H1 (cell line): ENCODE data around the gene ADAM23.

ENCODE experiments used
- CTCF ChIP-seq, 3 experiments: IDR thresholded peaks; 1 replicate in 2 of 3; 2 replicates in 1 of 3; pipeline versions ENCODE4 v1.5.1 to v1.6.1; 2011; ENCODE audit warnings: low read length in 3 of 3, mild to moderate bottlenecking in 3 of 3, inconsistent platforms in 2 of 3, low read depth in 1 of 3, moderate library complexity in 1 of 3; ENCODE audit not compliant: insufficient read depth in 1 of 3; ENCODE audit errors: control extremely low read depth in 1 of 3
- EGR1 ChIP-seq: IDR thresholded peaks from 2 replicates; pipeline ENCODE4 v1.6.1; 2011; ENCODE audit warnings: low read depth, low read length, borderline replicate concordance
- EP300 ChIP-seq, 2 experiments: IDR thresholded peaks; 1 replicate in 1 of 2; 2 replicates in 1 of 2; pipeline ENCODE4 v1.6.1; 2011 to 2012; ENCODE audit warnings: low read depth in 2 of 2, low read length in 2 of 2, mild to moderate bottlenecking in 2 of 2, borderline replicate concordance in 1 of 2, inconsistent platforms in 1 of 2, moderate library complexity in 1 of 2
- FOSL1 ChIP-seq: IDR thresholded peaks from 2 replicates; pipeline ENCODE4 v1.6.1; 2011; ENCODE audit warnings: mild to moderate bottlenecking, low read depth, low read length, moderate library complexity; ENCODE audit not compliant: insufficient read depth
- JUN ChIP-seq: IDR thresholded peaks from 2 replicates; pipeline ENCODE4 v1.6.1; 2011; ENCODE audit warnings: low read depth, mild to moderate bottlenecking, improper control_type of control experiment, low read length
- NRF1 ChIP-seq: IDR thresholded peaks from 2 replicates; pipeline ENCODE4 v1.6.1; 2011; ENCODE audit warnings: mild to moderate bottlenecking, low read depth, low read length, improper control_type of control experiment
- POLR2A ChIP-seq, 2 experiments: IDR thresholded peaks; 1 replicate in 1 of 2; 2 replicates in 1 of 2; pipeline ENCODE4 v1.6.1; 2011; ENCODE audit warnings: low read depth in 2 of 2, low read length in 2 of 2, mild to moderate bottlenecking in 2 of 2; ENCODE audit errors: control extremely low read depth in 1 of 2
- POLR2AphosphoS5 ChIP-seq: IDR thresholded peaks from 2 replicates; pipeline ENCODE4 v1.6.1; 2011; ENCODE audit warnings: low read depth, low read length
- SP1 ChIP-seq: IDR thresholded peaks from 2 replicates; pipeline ENCODE4 v1.6.1; 2011; ENCODE audit warnings: low read depth, low read length
- SP4 ChIP-seq: IDR thresholded peaks from 2 replicates; pipeline ENCODE4 v1.6.1; 2012; ENCODE audit warnings: low read length, inconsistent platforms
- SRF ChIP-seq: IDR thresholded peaks from 2 replicates; pipeline ENCODE4 v1.6.1; 2011; ENCODE audit warnings: mild to moderate bottlenecking, low read depth, low read length, moderate library complexity
- TEAD4 ChIP-seq: IDR thresholded peaks from 2 replicates; pipeline ENCODE4 v1.6.1; 2012; ENCODE audit warnings: low read depth, low read length, inconsistent platforms, mixed read lengths

GRCh38 chr2:206647985-206648384 is 204.7 kb downstream of the ADAM23 start:
- TF ChIP-seq FOSL1 (no peak), POLR2AphosphoS5 (no peak), EP300 (IDR thresholded peaks at IDR 0.05; ENCODE audit: borderline replicate concordance in 1 of 2, low read depth in 2 of 2, low read length in 2 of 2) (no peak), TEAD4 (no peak), CTCF (IDR thresholded peaks at IDR 0.05; ENCODE audit: control extremely low read depth in 1 of 3, insufficient read depth in 1 of 3, low read depth in 1 of 3, low read length in 3 of 3) (no peak), SRF (no peak), SP1 (no peak), POLR2A (IDR thresholded peaks at IDR 0.05; ENCODE audit: control extremely low read depth in 1 of 2, low read depth in 2 of 2, low read length in 2 of 2) (no peak), JUN (no peak), SP4 (no peak), NRF1 (no peak), EGR1 (no peak)
